Stimulated activated CD4-positive, alpha-beta T cell treated with anti-CD3 and anti-CD28 coated beads, Interleukin-15, amount 100 ng/mL, for 24 hours (primary cell): ENCODE results near the gene KRTAP5-1.
A peak's percentile ranks its signal among the peaks of the same experiment; 100 is the strongest.

Experiments
- DNase-seq: peaks from one replicate; pipeline ENCODE4 v3.0.0-alpha.2; 2020

The KRTAP5-1 gene

GRCh38 chr11:1559111-1559951 lies 25.8 kb downstream of the KRTAP5-1 start:
- DNase-seq: peak; percentile 30

GRCh38 chr11:1558775-1559110 lies 26.3 kb downstream of the KRTAP5-1 start:
- no peak for DNase-seq

- no peak for DNase-seq
Measured at GRCh38 chr11:1557904-1558774, 26.9 kb downstream of the KRTAP5-1 start.

DNA sequence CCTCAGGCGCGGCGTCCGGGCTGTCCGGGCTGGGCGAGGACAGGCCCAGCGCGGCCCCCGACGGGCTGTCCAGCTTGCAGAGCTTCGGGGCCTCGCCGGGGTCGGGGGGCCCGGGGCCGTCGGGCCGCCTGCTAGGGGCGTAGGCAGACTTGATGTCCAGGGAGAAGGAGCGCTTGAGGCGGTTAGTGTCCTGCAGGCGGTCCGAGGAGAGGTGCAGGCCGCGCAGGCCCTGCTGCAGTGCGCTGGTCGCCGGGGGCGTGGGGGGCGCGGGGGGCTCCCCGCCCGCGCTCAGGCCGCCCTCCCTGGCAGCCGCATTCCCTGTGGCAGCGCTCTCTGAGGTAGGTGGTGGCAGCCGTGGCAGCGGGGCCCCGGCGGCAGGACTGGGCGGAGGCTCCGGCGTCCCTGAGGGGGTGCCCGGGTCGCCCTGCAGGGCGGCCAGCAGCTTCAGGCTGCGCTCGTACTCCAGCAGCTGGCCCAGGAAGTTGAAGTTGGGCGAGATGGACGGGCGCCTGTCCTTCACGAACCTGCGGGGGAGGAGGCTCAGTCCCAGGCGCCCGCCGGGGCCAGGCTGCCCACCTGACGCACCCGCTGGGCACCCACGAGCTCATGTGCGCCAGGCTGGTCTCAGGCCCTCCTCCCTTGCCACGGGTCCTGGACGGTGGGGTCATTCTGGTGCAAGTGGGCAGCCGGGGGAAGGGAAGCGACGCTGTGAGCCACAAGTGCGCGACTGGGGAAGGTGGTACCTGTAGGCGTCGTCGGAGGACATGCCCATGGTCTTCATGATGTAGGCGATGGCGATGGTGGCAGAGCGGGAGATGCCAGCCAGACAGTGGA lies 27.8 kb downstream of the KRTAP5-1 start:
- no peak for DNase-seq

GRCh38 chr11:1556278-1556902 lies 28.7 kb downstream of the KRTAP5-1 start:
- no peak for DNase-seq

DNA sequence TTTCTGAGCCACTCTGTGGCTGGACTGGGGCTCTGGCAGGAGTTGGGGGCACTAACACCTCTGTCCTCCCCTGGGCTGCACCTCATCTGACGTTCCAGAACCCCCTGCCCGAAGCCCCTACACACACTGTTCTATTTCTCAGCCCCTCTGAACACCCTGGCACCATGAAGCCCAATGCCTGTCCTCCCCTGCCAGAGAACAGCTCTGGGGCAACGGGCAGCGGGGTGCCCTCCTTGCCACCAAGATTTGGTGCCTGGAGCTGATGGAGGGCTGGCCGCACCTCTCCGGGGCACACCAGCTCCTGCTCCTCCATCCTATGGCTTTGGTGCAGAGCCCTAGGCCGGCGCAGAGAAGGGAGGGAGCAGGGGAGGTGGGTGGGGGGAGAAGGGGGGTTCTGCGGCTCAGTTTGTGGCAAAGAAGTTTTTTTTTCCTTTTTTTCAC lies 29.4 kb downstream of the KRTAP5-1 start:
- no peak for DNase-seq

DNA sequence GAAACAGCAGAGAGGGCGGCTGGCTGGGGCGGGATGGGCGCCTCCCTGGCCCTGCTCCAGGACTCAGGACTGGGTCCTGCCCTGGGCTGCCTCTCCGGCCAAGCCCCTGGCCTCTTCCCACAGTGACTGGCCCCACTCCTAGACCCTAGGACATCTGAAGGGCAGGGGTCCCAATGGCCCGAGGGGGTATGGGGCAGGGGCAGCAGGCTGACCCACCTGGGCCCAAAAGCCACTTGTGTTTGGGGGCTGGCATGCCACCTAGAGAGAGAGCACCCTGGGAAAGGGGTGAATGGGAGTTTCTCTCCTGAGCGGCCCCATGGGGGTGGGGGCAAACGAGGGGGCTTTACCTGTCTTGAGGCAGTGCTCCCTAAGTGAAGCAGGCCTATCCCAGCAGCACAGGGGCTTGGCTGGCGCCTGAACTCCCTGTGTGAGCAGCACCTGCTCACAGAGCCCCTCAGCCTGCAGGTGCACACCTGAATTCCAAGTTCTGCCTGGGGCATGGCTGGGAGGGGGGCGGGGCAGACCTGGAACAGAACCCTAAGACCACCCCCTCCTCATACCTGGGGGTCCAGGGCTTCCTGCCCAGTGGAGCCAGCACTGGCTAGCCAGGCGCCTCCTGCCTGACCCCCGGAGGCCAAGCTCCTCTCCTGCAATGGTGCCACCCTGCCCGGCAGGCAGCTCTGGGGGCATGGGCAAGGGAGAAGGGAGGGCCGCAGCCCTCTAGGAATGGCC lies 29.9 kb downstream of the KRTAP5-1 start:
- DNase-seq: no peak

GRCh38 chr11:1553808-1554594 lies 31.1 kb downstream of the KRTAP5-1 start:
- no peak for DNase-seq

DNA sequence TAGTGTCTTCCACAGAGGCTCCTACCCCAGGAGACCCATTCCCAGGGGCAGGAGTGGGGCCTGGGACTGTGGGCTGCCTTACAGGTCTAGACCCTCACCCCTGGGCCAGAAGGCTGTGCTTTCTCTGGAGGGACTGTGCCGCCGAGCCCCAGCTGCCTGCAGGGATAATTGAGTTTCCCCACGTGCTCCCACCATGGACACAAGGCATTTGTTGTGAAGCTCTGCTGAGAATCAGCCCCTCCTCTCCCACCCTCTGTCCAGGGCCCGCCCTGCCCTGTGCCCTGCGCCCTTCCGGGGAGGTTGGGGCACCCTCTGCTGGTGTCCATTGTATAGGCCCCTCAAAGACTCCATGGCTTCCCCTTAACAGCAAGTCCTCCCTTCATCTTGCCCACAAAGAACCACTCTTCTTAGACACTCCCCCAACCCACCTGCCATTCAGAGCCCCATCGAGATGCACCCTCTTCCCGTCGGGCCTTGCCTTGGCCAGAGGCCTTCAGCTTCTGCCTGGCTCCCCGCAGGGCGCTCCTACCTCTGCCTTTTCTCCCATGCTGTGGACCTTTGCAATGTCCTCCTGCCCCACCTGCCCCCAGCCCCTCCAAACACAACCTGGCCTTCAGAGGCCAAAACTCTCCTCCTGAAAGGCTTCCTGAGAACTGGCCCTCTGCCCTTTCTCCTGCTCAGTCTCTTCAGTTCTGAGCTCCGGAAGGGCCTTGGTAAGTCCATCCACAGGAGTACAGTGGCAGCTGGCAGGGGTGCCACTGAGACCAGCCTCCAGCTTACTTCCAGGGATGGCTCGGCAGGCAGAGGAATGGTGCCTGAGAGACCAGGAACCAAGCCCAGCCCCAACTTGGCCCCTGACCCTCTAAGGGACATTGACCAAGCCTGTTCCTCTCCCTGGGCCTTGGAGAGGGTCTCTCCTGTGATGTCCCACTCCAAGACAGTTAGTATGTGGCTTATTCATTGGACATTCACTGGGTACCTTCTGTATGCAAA lies 35.4 kb downstream of the KRTAP5-1 start:
- DNase-seq: no peak

DNA sequence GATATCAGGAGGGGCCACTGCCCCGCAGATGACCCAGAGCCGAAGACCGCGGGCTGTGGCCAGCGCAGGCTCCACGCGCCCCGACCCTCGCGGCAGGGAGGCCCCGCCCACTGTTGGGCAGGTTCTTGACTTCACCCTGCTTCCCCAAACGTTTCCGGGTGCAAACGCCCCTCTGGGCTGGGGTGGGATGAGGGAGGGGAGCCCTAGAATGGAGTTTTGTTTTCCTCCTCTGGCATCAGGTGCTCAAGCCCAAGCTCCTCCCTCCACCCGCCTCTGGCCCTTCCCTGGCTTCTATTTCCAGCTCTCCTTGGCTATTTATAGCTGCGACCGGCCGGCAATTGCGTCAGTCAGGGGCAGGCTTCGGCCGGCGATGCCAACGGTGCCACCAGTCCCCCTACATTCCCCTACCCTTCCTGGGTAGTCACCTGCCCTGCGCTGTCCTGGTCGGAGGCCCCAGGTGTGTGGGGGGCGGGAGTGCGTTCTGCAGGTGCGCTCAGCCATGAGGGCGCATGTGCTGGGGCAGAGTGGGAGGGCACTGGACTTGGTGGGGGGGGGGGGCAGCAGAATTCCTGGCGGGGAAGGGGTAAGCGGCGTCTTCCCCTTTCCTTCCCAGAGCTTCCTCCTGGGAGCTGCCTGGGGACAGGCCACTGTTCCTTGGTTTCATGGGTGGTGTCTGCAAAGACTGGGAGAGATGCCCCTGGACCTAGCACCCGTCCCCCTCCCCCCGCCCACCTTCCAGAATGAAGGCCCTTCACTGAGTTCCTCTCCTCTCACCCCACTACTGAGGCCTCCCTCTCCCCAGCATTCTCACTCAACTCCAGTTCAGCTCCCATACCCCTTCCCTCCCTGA lies 36.6 kb downstream of the KRTAP5-1 start:
- DNase-seq: no peak

DNA sequence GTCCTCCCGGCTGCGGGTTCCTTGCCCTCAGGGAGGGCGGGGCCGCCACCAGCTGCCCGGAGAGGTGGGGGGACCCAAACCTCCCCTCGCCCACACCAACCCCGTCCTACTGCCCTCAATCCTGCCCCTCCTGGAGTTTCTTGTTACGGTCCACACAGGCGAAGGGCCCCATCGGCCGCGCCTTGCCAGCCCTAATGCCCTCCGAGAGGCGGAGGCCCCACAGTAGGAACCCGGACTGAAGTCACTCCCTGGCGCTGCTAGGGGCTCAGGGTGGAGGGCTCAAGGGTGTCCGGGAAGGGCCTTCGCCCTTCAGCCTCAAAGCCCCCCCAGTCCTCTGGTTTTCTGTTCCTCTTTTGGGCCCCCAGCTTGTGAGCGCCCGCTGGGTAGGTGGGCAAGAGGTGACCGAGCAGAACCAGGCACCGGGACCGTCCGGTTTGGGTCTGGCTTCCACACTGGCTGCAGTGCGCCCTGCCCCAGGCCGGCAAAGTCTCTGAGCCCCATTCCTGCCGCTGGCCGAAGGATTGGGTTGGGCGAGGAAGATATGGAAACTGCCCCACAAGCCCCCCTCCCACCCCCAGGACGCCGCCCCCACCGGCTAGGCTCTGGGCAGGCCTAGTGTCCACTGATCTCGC lies 37.5 kb downstream of the KRTAP5-1 start:
- DNase-seq: no peak

- peak; percentile 57 for DNase-seq
Measured at GRCh38 chr11:1546536-1547466, 38.3 kb downstream of the KRTAP5-1 start.

GRCh38 chr11:1546077-1546535 lies 39.0 kb downstream of the KRTAP5-1 start:
- no peak for DNase-seq

DNA sequence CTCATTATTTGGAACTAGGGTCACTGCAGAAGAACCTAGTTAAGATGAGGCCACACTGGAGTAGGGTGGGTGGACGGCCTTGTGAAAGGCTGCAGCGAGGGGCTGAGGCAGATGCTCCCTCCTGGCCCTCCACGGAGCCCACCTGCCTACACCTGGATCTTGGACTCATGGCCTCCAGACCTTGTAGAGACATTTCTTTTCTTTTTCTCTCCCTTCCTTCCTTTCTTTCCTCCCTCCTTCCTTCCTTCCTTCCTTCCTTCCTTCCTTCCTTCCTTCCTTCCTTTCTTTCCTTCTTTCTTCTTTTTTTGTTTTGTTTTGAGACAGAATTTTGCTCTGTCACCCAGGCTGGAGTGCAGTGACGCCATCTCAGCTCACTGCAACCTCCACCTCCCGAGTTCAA lies 39.7 kb downstream of the KRTAP5-1 start:
- DNase-seq: no peak

DNA sequence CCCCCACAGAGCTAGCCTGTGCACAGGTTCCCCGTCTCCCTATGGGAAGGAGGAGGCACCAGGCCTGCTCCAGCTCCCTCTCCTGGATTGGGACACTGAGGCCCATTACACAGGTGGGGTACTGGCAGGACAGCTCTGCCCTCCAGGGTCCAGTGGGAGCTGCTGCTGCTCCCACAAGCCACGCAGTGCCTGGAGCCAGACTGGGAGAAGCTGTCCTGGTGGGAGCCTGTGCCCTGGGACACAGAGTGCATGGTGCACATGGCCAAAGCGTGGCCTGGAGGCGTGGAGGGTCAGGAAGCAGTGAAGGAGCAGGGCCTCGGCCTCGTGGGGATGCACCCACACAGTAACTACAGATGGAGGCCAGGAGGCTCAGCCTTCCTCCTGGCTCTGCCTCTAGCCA lies 40.5 kb downstream of the KRTAP5-1 start:
- no peak for DNase-seq

- no peak for DNase-seq
Measured at GRCh38 chr11:1543606-1544263, 41.3 kb downstream of the KRTAP5-1 start.
